ENCODE measurements around the gene GHR.

DNA sequence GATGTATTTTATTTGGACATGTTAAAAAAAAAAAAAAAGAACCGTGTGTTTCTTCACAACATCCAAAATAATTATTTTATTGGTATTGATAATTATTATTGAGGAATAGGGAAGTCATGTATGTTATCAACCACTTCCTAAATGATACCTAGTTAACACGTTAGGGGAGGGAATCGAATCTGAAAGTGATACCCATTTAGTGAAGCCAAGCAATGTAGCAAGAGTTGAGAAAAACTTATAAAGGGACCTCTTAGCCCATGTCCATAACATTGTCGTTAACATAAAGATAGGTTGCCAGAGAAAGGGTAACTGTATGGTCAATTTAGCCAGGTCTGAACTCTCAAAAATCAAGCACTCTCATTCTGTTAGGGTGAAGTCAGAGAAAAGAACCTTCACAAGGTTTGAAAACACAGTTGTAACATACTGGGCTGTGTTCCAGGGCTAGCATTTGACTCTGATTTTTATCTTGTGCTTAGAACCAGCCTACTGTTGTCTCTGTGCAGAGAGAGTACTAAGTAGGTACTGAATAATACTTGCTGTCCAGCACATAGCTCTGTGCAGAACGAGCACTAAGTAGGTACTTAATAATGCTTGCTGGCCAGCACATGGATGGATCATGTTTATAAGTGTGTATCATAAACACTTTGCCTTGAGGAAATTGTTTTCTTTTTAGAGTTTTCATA is 60.4 kb downstream of the GHR start:
- TF ChIP-seq, protein P1, sequence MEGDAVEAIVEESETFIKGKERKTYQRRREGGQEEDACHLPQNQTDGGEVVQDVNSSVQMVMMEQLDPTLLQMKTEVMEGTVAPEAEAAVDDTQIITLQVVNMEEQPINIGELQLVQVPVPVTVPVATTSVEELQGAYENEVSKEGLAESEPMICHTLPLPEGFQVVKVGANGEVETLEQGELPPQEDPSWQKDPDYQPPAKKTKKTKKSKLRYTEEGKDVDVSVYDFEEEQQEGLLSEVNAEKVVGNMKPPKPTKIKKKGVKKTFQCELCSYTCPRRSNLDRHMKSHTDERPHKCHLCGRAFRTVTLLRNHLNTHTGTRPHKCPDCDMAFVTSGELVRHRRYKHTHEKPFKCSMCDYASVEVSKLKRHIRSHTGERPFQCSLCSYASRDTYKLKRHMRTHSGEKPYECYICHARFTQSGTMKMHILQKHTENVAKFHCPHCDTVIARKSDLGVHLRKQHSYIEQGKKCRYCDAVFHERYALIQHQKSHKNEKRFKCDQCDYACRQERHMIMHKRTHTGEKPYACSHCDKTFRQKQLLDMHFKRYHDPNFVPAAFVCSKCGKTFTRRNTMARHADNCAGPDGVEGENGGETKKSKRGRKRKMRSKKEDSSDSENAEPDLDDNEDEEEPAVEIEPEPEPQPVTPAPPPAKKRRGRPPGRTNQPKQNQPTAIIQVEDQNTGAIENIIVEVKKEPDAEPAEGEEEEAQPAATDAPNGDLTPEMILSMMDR (IDR thresholded peaks at IDR 0.05 in 4 of 5, conservative IDR thresholded peaks at IDR 0.05 in 1 of 5) = no peak
- no peak for TF ChIP-seq POLR2A (IDR thresholded peaks at IDR 0.05)
